Measurements from ENCODE around the gene RAET1E. TPM values are rescaled to one million over a fixed set of nuclear protein-coding genes. Genes with fewer than 3 reads are reported as not detected.
"Not testable (repeated sequence)": the region's sequence is repeated elsewhere in the genome, so short reads cannot be mapped to it uniquely, and the experiment has no call there.

The RAET1E gene
- total RNA-seq, 1 experiment from 2014 or later, result 2.8 TPM

DNA sequence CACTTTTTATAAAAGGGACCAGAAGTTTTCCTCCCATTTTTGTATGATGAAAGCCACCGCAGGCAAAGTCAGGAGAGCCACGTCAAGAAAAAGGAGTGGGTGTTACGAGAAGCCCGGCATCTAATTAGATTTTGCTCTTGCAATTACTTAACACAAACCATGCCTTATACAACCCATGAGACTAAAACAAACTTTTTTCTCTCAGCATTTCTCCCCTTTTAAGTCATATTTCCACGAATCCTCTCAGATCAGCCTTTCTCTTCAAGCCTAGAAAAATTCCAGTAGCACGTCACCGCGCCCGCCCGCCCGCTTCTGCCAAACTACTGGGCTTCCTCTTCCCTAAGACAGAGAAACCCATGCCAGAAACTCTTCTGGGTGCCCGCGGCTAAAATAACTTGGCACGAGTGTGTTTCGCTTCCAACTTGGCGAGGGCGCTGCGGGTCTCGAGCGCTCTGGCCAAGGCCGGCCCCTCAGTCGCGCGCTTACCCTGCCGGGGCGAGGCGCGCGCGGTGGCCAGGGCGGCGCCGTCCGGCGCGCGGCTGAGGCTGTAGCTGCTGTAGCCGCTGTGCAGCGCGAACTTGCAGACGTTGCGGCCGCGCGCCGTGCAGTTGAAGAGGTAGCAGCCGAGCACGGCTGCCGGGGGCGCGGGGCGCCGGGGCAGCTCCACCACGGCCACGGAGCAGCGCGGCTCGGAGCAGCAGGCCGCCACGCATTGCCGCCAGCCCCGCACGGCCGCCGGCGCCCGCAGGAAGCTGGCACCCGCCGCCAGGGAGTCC, 34.8 kb downstream of the RAET1E start:
- Histone ChIP-seq H3K4me3 (peak overlapping the region; percentile 60), H3K9me3 (no peaks in the 10 kb centered on the region), H3K36me3 (peaks cover 24% of the 10 kb centered on the region), H3K27me3 (no peaks in the 10 kb centered on the region)
- peak; percentile 96 for DNase-seq

DNA sequence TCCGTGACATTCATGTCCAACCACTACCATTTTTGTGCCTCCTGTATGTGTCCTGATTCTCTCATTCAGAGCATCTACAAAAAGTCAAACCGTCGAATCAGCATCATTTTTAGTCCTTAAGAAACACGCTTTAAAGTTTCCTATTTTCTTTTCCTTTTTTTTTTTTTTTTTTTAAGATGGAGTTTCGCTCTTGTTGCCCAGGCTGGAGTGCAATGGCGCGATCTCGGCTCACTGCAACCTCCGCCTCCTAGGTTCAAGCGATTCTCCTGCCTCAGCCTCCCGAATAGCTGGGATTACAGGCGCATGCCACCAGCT, 35.5 kb downstream of the RAET1E start:
- not testable (repeated sequence) for H3K27me3 ChIP-seq, DNase-seq, H3K9me3 ChIP-seq
- Histone ChIP-seq H3K4me3 (peak overlapping the region; percentile 60), H3K36me3 (peaks cover 26% of the 10 kb centered on the region)

DNA sequence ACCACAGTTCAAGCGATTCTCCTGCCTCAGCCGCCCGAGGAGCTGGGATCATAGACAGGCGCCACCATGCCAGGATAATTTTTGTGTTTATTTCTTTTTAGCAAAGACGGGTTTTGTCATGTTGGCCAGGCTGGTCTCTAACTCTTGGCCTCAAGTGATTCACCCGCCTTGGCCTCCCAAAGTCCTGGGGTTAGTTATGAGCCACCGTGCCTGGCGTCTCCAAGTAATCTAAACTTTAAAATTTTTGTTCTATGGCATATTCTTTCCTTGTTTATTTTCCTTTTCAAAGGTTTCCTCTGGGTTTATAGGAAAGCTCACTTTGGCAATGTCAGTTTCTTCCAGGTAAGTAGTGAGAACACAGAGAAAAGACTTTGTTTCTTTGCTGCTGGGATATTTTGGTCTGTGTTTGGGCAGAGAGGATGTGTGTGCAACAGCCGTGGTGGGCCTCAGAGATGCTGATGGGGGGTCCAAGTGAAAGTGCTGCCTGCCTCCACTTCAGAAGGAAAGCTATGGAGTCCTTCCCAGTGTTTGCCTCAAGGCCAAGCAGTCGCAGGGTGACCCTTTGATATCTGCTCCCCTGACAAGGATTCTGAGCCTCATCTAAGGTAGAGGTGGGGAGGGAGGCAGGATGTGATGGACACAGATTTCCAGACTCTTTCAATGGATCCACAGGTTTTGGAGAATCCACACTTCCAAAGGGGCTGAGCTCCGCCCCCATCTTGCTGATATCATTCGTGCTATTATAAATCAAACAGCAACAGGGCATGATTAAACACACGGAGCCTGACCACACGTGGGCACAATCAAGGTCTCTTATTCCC, 36.1 kb downstream of the RAET1E start:
- no peaks in the 10 kb centered on the region for H3K27me3 ChIP-seq
- peak overlapping the region; percentile 60 for H3K4me3 ChIP-seq
- DNase-seq, result peak; percentile 91
- H3K9me3 ChIP-seq, result no peaks in the 10 kb centered on the region
- H3K36me3 ChIP-seq, result peaks cover 27% of the 10 kb centered on the region

DNA sequence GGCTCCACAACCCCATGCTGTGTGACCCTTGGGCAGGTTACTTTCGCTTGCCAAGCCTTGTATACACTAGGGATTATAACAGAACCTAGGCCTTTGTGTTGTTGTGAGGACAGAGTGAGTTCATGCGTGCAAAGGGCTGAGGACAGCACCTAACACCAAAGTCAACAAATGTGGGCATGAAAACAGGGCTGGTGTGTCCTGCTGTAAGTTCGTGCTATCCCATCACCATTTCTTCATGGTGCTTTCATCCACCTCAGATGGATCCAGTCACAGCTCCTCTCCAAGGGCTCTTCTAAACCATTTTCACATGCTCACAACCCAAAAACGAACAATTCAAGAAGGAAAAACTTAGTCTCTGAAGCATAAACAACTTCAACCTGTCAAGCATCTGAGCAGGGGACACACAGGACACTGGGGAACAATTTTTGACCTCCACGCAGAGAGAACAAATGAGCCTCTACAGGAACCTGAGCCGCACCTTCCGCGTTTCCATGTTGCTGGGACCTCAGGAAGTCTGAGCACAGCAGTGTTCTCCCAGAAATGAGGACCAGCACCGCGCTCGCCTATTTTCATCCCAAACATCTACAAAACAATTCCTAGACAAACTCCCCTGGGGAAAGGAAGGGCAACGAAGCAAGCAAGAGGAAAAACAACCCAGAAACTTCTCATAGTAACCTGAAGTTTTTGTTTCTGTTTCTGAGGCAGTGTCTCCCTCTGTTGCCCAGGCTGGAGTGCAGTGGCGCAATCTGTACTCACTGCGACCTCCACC, 36.9 kb downstream of the RAET1E start:
- H3K36me3 ChIP-seq, result peaks cover 35% of the 10 kb centered on the region
- peak; percentile 61 for DNase-seq
- H3K27me3 ChIP-seq, result no peaks in the 10 kb centered on the region
- H3K9me3 ChIP-seq, result no peaks in the 10 kb centered on the region
- peak overlapping the region; percentile 23 for H3K4me3 ChIP-seq

DNA sequence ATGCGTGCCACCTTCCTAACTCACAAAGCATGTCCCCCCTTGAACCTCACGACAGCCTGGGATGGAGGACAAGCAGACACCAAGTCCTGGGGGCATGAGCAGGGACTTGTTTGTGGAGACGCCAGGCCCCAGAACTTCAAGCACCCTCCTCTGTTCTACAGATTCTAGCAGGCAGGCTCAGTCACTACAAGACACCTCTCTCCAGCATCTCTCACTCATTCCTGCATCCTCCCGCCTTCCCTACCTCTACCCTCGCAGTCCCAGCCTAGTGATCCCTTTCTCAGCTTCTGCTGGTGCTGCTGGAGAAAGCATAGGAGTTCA, 37.4 kb downstream of the RAET1E start:
- H3K9me3 ChIP-seq, result no peaks in the 10 kb centered on the region
- no peak for DNase-seq
- peaks cover 39% of the 10 kb centered on the region for H3K36me3 ChIP-seq
- H3K4me3 ChIP-seq, result no peak overlapping the region; the same call in 1 of the 2 replicates
- no peaks in the 10 kb centered on the region for H3K27me3 ChIP-seq

DNA sequence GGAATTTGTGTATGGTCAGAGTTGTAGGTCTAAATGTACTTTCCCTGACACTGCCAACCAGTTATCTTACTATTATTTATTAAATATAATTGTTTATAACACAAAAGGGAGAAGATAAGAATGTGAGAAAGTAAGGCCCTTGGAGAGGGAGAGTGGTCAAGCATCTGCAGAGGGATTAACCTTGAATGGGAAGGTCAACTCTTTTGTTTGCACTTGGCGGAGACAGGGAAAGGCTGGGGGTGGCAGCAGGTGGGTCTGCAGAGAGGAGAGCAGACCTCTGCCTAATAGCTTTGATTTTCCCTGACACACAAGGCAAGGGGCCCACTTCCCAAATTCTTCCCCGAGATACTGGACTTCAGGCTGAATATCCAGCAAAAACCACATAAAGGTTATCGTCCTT, 38.0 kb downstream of the RAET1E start:
- no peak for DNase-seq
- Histone ChIP-seq H3K27me3 (no peaks in the 10 kb centered on the region), H3K4me3 (no peak overlapping the region), H3K9me3 (no peaks in the 10 kb centered on the region), H3K36me3 (peaks cover 39% of the 10 kb centered on the region)

DNA sequence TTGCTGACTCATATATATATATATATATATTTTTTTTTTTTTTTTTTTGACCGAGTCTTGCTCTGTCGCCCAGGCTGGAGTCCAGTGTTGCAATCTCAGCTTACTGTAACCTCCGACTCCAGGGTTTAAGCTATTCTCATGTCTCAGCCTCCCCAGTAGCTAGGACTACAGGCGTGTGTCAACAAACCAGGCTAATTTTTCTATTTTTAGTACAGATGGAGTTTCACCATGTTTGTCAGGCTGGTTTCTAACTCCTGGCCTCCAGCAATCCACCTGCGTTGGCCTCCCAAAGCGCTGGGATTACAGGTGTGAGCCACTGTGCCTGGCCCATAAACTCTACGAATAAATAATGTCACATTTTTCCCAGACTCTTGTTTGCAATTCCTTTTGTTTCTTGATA, 38.5 kb downstream of the RAET1E start:
- Histone ChIP-seq H3K9me3 (no peaks in the 10 kb centered on the region), H3K4me3 (no peak overlapping the region), H3K36me3 (peaks cover 41% of the 10 kb centered on the region), H3K27me3 (no peaks in the 10 kb centered on the region)
- DNase-seq, result peak; percentile 79

DNA sequence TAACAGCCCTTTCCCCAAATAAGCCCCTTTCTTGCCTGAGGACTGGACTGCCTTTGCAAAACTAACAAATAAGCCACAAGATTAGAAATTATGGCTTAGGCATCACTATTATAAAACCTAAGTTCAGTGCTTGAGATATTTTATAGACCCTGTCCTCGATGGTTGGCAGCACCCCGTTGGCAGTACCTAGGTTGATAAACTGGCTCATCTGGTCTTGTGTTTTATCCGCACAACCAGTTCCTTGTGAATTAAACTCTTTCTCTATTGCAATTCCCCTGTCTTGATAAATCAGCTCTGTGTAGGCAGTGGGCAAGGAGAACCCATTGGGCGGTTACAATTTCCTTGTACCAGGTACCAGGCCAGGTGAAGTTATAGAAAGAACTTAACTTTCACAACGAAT, 40.4 kb downstream of the RAET1E start:
- Histone ChIP-seq H3K9me3 (no peaks in the 10 kb centered on the region), H3K36me3 (peaks cover 51% of the 10 kb centered on the region), H3K4me3 (no peak overlapping the region), H3K27me3 (no peaks in the 10 kb centered on the region)
- DNase-seq, result no peak

DNA sequence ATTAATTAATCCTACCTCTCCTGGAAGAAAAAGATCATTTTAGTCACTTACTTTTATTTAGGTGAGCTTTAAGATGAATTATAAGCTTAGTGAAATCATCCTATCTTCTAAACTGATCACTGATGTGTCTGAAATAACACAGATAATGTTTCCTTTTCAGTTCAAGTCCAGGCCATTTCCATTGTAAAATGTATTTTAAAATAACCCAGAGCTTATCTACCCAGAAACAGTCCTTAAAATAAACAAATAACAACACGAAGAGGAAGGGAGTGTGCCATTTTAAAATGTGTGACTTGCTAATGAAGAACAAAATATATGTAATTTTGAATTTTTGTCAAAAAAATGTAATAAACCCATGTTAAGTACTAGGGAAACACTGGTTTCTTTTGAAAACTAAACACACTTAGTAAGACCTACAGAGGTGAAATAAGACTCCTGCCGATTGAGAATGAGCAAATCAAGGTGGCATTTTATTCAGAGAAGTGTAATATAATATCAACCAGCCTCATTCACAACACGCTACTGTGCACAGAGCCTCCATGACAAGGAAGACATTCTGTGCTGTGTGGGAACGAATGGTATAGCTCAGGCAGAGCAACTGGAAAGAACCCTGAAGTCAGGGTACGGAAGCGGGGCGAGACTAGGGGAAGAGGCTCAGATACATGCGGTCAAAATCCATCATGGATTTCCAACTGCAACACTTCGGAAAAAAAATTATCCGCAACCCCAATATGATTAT, 41.5 kb downstream of the RAET1E start:
- Histone ChIP-seq H3K36me3 (peaks cover 58% of the 10 kb centered on the region), H3K27me3 (no peaks in the 10 kb centered on the region), H3K9me3 (no peaks in the 10 kb centered on the region), H3K4me3 (no peak overlapping the region; the same call in 1 of the 2 replicates)
- DNase-seq, result no peak

DNA sequence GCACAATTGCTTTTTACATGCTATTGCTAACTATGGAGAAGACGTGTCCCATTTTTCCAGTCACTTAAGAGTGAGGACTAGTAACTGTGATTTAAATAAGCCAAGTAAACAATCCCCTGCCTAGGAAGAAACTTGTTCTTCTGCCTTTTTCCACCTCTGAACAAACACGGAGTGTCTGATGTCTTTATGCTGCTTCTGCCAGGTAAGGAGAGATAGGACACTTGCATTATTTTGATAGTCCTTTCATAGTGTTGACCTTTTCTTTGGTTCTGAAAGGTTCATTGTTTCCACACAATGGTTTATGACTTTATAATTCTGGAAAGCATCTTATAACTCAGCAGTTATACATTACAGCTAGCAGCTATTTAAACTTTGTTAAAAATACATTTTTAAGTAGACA, 42.2 kb downstream of the RAET1E start:
- no peaks in the 10 kb centered on the region for H3K27me3 ChIP-seq
- no peaks in the 10 kb centered on the region for H3K9me3 ChIP-seq
- peak overlapping the region; percentile 14 for H3K4me3 ChIP-seq
- DNase-seq, result no peak
- H3K36me3 ChIP-seq, result peaks cover 60% of the 10 kb centered on the region

DNA sequence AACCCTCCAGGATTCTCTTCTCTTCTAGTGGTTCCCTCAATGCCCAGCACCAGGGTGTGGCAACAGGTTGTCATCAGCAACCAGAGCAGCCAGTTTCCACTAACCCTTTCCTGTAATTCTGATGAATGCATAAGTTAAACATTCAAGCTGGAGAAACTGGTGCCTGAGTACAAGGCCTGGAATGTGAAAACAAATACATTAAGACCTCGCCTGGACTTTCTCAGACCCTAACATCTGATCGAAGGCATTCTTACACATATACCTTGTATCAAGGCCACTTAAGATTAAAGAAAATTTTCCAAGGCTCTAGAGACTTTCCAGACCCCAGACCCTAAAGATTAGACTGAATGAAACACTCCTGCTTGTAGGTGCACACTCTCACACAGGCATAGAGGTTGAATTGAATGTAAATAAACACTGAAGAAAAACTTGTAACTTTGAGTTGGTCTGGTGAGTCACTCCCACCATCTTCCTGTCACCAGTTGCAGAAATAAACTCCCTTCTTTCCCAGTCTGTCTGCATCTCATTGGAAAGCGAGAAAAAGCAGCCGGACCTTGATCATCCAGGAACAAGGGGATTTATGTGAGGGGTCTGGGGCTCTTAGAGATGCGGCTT, 42.8 kb downstream of the RAET1E start:
- Histone ChIP-seq H3K27me3 (no peaks in the 10 kb centered on the region), H3K4me3 (peak overlapping the region; percentile 14), H3K36me3 (peaks cover 61% of the 10 kb centered on the region), H3K9me3 (no peaks in the 10 kb centered on the region)
- peak; percentile 80 for DNase-seq

DNA sequence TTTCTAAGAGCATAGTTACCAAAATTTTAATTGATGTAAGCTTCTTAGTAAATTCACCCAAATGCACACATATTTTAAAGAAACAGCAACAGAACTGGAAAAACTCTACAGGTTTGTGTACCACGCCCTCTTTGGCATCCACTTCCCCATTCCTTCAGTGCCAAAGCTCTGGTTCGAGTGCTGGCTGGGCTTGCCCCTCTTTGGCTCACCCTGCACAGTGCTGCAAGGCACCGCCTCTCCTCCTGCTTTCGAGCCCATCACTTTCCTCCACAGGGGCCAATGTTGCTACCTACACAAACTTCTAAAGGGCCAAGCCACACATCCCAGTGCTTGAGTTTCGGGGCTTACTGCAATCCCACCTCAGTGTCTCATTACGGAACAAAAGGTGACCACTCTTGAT, 43.4 kb downstream of the RAET1E start:
- peak; percentile 79 for DNase-seq
- Histone ChIP-seq H3K36me3 (peaks cover 63% of the 10 kb centered on the region), H3K4me3 (no peak overlapping the region), H3K9me3 (no peaks in the 10 kb centered on the region), H3K27me3 (no peaks in the 10 kb centered on the region)

DNA sequence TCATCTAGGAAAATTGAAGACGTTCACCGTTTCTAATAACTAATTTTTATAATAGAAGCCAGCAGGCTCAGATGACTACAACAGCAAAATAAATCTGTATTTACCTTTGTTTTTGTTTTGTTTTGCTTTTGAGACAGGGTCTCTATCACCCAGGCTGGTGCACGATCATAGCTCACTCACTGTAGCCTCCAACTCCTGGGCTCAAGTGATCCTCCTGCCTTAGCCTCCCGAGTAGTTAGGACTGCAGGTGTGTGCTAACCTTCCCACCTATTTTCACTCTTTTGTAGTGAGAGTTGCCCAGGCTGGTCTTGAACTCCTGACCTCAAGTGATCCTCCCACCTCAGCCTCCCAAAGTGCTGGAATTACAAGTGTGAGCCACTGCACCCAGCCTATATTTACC, 43.9 kb downstream of the RAET1E start:
- H3K36me3 ChIP-seq, result peaks cover 64% of the 10 kb centered on the region
- not testable (repeated sequence) for H3K9me3 ChIP-seq, H3K4me3 ChIP-seq, H3K27me3 ChIP-seq, DNase-seq

DNA sequence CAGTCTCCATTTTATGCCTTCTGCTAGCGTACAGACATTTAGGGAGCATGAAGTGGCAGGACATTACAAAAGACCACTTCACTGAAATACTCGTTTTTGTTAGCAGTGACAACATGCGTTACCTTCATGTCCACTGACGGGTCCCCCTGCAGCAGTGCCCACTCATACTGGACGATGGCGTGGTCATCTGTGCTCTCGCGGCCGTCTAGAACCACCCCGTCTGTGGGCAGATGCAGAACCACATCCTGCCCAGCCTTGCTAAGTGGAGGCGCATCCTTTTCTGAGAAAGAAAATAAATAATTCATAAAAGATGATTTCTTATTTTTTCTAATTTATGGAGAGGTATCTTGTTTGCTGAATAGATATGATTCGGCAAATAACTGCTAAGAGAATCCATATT, 45.0 kb downstream of the RAET1E start:
- peaks cover 63% of the 10 kb centered on the region for H3K36me3 ChIP-seq
- no peaks in the 10 kb centered on the region for H3K9me3 ChIP-seq
- no peak overlapping the region for H3K4me3 ChIP-seq
- H3K27me3 ChIP-seq, result no peaks in the 10 kb centered on the region
- DNase-seq, result no peak

DNA sequence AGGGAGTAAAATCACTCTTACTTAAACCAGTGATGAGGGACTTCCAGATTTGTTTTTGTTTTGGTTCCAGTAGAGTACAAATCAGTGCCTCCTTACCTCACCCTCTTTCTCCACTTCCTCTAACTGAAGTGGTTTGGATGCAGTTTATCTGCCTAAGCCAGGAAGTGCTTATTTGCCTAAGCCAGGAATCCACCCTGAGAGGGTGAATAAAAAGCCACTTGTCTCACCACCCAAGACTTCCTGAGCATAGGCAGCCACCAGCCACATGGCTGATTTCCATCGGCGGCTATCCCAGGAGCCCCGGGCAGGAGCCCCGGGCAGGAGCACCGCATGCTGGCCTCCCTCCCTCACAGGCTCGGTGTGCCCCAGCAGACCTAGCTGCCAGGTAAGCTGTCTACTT, 45.7 kb downstream of the RAET1E start:
- no peaks in the 10 kb centered on the region for H3K9me3 ChIP-seq
- DNase-seq, result peak; percentile 81
- 0 out of 2 replicates have a peak overlapping the region, but pooled peaks have one; percentile 2 for H3K4me3 ChIP-seq
- peaks cover 64% of the 10 kb centered on the region for H3K36me3 ChIP-seq
- no peaks in the 10 kb centered on the region for H3K27me3 ChIP-seq

DNA sequence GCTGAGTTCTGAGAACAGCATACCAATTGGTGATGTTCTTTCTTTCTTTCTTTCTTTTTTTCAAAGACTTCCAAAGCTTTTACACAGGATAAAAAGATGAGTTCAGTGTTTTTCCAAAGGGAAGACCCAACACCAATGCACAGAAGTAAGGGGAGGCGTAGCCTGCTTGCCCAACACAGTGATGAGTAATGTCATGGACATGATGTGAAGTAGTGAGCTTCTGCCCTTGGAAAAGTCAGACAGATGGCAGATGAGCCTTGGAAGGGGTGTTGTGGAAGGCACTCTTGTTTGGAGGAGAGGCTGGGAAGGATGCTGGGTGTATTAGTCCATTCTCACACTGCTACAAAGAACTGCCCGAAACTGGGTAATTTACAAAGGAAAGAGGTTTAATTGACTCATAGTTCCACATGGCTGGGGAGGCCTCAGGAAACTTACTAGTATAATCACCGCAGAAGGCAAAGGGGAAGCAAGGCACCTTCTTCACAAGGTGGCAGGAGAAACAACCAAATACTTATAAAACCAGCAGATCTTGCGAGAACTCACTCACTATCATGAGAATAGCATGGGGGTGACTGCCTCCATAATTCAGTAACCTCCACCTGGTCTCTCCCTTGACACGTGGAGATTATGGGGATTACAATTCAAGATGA, 46.3 kb downstream of the RAET1E start:
- no peak overlapping the region for H3K4me3 ChIP-seq
- H3K27me3 ChIP-seq, result no peaks in the 10 kb centered on the region
- peaks cover 61% of the 10 kb centered on the region for H3K36me3 ChIP-seq
- no peak for DNase-seq
- H3K9me3 ChIP-seq, result no peaks in the 10 kb centered on the region

All from MG63 (cell line).